Measurements from ENCODE around the gene DZANK1.
"Not testable (repeated sequence)": the region's sequence is repeated elsewhere in the genome, so short reads cannot be mapped to it uniquely, and the experiment has no call there.

DZANK1 gene

DNA sequence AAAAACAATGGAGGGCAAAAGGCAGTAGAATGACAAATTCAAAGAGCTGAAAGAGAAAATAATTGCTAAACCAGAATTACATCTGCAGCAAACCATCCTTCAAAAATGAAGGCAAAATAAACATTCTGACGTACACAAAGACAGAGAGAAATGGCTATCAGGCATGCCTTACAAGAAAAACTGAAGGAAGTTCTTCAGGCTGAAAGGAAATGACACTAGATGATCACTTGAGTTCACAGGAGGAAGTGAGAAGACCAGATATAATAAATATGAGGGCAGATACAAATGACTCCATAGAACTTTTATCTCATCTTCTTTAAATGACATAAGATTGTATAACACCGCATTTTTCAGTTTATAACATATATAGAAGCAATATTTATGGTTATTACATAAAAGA lies 30.0 kb downstream of the DZANK1 start:
- no peak for DNase-seq (ENCODE audit: low spot score)

DNA sequence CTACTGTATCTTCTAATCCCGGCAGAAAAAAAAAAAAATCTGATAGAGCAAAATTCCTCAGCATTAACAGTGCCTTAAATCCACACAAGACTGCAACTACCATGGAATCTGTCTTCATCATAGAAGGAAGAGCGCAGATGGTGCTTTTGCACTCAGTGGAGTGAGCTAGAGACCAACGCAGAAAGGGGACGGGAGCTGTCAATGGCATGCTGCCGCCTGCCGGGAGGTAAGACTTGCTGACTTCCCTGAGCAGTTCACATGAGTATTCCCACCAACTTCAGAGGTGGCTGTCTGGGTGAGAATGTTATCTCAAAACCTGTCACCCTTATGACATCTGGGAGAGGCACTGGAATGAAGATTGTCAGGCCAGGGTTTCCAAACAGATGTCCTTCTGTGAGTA lies 35.6 kb downstream of the DZANK1 start:
- no peak for DNase-seq (ENCODE audit: low spot score)

DNA sequence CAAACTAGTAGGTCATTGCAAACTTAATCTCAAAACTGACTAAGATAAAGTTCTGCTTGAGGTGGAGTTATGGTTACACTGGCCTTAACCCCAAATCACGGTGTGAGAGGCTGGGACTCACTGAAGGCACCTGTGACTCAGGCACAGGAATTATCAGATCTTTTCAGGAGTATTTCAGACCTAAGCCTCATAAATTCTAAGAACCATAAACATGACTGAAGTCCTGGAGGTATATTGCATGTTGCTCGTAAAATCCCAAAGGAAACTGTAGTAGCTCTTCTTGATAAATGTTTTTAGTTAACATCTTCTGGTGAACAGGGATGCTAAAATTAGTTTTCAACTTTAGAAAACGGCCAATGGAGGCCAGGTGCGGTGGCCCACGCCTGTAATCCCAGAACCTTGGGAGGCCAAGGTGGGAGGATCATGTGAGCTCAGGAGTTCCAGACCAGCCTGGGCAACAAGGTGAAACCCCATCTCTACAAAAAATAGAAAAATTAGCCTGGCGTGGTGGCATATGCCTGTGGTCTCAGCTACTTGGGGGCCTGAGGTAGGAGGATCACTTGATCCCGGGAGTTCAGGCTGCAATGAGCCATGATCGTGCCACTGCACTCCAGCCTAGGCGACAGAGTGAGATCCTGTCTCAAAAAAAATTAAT lies 36.5 kb downstream of the DZANK1 start:
- no peak for DNase-seq (ENCODE audit: low spot score)

DNA sequence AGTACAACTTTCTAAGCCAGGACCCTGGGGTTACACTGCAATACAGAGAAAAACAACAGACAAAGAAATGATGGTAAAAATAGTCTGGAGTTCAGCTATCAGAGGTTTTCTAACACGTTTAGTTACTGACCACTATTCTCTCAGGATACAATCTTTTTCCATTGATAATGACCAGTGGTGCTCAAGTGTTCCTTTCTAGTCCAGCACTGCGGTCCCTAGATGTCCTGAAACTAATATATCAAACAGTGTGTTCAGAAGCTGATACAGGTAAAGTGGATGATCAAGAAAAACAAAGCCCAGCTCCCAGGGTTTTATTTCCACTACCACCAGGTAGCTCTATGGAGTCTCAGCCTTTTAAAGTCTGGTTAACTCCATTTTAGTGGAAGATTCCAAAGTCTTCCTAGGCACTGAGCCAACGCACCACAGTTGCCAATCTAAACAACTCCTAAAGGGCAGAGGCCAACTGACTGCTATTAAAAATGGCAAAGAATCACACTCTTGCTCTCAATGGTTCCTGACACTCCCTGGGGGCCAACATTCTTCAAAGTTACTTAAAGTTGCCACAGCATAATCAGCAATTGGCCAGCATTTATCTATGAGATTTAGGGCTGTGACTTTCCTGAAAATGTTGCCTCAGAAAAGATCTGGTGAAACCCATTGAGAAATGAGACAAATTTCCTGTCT lies 38.2 kb downstream of the DZANK1 start:
- no peak for DNase-seq (ENCODE audit: low spot score)

DNA sequence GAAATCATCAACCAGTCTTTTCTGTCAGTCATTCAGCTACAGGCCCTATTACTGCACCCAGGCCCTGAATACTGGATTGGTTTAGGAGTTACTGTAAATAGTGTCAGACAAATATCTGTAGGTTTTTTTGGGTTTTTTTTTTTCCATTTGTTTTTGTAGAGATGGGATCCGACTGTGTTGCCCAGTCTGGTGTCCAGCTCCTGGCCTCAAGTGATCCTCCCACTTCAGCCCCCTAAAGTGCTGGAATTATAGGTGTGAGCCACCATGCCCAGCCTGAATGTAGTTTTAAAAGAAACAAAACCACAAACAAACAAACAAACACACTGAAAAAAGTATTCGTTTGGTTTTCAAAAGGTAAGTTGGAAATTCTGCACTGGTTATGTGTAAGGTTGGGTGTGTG lies 39.6 kb downstream of the DZANK1 start:
- no peak for DNase-seq (ENCODE audit: low spot score)

DNA sequence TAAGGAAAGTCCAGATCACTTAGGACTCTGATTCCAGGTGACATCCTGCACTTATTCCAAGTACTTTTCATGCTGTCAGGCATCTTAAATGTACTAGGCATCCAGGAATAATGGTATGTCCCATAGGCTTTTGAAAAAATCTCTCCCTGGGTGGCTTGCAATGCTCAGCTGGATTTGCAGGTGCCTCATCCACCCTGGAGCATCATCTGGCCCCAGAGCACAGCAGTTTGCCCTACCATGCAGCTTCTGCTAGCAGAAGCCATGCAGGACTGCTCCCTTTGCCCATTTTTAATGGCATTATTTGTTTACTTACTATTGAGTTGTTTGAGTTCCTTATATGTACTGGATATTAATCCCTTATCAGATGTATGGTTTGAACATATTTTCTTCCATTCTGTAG lies 45.2 kb downstream of the DZANK1 start:
- no peak for DNase-seq (ENCODE audit: low spot score)

DNA sequence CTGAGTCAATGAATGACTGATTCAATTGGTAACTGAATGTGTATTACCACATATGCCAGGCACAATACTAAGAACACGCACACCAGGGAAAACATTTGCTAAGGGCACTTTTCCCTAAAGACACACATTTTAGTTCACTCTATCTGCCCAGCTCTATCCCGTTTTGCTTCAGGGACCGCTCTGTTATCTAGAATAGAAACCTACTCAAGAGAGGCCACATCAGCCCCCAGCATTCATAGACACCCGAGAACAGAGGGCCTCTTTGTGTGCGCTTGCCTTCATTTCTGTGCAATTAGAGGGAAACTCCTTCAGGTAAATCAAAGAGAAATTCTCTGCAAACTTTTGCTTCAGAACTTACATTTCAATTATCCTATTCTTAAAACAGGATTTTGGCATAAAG lies 50.3 kb downstream of the DZANK1 start:
- DNase-seq (ENCODE audit: low spot score): no peak

DNA sequence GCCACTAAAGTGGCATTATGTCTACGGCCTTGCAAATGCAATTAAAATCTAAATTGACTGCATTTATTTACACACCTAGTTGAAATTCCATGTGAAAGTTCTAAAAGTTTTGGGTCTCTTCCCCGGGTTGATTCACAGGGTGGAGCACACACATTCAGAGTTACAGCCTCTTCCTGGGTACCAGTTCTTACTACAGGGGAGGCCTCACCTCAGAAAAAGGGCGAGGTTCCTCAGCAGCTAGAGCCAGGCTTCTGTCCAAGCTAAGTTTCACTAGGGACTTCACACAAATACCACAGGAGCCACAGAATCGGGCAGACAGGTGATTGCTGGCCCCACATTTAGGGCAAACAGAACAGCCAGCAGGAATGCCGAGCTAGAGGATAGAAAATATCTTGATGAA lies 52.7 kb downstream of the DZANK1 start:
- DNase-seq (ENCODE audit: low spot score): no peak

DNA sequence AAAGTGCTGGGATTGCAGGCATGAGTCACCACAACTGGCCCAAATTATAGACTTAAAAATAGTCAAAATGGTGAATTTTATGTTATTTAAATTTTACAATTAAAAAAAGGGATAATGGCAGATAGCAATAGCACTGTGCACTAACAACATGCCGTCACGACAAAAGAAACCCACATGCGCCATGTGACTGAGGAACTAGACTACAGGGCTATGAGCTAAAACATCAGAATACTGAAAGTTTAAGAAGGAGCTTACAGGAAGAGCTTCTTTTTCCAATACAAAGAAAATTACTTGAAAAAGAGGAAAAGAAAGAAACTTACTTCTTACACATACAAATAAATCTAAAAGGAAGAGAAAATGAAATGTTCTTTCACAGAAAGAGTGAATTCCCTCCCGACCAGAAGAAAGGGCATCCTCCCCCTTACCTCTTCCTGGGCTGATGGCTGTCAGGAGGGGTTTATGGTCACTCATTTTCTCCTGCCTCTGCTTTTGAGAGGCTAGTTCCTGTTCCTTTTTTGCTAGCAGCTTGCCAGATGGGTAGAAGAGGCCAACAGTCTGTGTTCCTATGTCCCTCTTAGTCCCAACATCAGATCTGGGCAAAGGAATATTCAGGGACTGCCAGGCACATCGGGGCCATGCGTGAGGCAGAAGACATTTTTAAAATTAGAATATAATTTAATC lies 54.5 kb downstream of the DZANK1 start:
- DNase-seq (ENCODE audit: low spot score): no peak

DNA sequence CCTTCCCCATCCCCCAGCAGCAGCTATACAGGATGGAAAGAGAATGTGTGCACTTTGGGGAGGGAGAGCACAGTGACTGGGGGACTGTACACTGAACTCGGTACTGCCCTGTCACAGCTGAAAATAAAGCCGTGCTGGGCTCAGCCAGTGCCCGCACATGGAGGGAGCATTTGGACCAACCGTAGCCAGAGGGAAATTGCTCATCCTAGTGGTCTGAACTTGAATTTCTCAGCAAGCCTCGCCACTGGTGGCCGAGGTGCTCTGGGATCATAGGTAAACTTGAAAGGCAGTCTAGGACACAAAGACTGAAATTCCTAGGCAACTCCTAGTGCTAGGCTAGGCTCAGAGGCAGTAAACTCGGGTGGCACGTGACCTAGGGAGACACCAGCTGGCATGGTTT lies 61.0 kb downstream of the DZANK1 start:
- DNase-seq (ENCODE audit: low spot score): no peak

DNA sequence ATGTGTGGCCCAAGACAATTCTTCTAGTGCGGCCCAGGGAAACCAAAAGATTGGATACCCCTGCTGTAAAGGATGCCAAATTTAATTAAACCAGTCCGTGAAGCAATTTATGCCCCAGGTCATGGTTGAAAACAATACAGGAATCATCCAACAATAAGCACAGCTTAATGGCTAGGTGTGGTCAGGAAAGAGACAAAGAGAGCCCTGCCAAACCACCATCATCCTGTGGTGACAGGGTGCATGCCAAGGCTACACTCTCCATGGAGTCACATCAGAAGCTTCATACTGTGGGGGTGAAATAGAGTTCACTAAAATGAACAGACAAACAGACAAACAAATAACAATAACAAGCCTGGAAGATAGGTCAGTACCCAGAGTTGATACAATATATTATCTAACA lies 62.7 kb downstream of the DZANK1 start:
- peak; percentile 45 for DNase-seq (ENCODE audit: low spot score)

DNA sequence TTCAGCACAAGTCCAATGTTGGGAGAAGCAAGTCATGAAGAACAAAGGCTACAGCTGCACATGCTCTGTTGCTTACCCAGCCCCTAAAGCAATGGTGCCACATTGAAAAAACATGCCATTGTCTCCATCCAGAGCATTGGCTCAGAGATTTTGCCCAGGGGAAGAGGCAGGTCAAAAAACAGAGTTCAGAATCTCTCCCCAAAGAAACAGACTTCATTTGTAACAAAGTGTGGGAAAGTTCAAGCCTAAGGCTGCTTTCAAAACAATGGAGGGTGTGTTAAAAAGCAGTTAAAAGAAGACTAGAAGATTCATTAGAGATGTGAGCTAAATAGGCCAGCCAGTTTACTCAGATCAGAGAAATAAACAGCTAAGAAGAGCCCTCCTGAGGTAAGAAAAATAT lies 63.6 kb downstream of the DZANK1 start:
- DNase-seq (ENCODE audit: low spot score): no peak

DNA sequence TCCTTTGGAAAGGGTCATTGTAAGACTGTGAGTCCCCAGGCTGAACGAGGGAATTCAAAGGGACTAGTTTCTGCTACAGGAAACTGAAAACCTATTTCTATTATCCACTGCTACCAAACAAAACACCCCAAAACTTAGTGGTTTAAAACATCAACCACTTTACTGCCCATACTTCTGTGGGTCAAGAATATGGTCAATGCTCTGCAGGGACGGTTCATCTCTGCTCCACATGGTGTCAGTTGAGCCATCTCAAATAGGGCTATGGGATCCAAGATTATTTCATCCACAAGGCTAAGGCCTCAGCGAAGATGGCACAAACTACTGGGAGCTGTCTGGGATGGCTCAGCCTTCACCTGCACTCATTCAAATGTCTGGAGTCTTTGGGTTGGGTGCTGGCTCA lies 65.5 kb downstream of the DZANK1 start:
- no peak for DNase-seq (ENCODE audit: low spot score)

DNA sequence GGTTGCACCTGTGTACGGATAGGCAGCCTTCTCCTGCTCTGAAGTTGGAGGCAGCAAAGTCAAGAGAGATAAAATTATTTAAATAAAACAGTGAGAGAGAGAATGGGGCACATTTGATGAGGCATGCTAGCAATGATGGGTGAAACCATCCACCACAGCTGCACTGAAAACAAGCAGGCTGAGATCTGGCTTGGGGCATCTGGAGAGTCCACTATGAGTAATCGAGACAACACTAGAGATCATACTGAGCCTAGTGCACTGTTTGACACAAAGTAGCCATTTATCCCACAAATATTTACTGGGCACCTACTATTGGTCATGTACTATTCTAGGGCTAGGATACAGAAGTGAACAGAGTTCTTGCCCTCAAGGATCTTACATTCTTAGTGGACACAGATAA lies 66.4 kb downstream of the DZANK1 start:
- DNase-seq (ENCODE audit: low spot score): no peak

DNA sequence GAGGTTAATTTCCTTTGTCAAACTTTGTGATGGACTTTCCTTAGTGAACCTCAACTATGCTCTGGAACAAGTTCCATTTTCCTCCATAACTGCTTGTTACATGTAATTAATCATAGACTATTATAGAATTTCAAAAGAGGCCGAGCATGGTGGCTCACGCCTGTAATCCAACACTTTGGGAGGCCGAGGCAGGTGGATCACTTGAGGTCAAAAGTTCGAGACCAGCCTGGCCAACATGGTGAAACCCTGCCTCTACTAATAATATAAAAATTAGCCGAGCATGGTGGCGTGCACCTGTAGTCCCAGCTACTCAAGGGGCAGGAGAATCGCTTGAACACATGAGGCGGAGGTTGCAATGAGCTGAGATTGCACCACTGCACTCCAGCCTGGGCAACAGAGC lies 68.1 kb downstream of the DZANK1 start:
- not testable (repeated sequence) for DNase-seq (ENCODE audit: low spot score)

DNA sequence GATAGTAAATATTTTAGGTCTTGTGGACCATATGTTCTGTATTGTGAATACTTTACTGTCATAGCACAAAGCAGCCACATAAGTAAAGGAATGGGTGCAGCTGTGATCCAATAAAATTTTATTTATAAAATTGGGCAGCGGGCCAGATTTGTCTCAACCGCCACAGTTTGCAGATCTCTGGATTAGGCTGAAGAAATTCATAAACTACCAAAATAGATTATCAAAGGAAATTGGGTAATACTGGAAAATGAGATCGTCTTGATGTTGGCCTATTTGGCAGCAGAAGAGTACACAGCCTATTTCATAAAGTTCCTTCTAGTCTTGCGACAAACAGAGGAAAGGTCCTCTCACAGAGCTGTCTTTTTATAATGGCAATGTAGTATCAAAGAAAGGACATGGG lies 69.8 kb downstream of the DZANK1 start:
- no peak for DNase-seq (ENCODE audit: low spot score)

DNA sequence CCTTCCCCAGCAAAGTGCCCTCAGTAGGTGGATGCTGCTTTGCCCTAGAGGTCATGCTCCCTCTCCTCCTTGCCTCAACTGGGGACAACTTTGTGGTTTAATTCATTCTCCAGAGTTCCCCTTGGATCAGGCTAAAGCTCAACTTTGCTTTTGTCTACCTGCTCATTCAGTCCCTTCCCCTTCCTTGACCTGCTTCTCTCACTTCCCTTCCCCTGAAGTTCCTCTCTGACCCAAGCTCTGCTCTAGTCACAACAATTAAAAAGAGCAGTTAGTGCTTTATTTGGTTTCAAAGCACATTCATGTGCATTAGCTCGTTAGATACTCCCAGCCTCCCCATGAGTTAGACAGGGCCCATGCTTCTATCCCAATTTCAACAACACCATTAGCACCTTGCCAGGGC lies 71.3 kb downstream of the DZANK1 start:
- DNase-seq (ENCODE audit: low spot score): no peak

DNA sequence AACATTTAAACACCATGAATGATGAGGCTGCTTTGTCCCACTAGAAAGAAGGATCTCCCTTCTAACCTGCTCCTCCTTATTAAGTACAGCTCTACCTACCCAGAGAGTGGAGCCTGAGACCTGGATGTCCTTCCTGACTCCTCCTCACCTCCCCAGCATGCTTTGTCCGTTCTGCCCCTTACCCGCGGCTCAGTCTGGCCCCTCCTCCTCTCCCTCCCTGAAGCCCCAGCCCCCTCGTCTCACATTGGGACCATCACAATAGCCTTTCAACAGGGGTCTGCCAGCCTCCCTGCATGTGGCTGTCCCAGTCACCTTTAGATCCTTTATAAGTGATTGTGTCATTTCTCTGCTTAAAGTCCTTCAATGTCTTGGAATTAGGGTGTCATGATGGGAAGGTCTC lies 72.5 kb downstream of the DZANK1 start:
- no peak for DNase-seq (ENCODE audit: low spot score)

DNA sequence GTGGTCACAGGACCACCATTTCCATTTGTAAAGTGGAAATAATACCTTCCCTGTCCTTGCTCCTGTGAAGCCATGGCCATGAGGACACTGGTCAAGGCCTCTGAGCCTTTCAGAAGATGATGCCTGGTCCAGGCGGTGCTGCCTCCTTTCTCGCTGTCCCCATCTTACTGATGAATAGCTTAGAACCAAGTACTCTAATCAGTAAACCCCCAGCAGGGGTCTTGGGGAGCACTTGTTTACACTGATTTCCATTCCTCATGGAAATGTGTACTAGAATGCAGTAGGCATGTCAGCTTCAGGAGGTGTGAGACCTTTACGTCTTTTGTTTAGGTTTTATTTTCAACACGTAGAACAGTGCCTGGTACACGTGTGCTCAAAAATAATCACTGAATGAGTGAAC lies 75.1 kb downstream of the DZANK1 start:
- no peak for DNase-seq (ENCODE audit: low spot score)

DNA sequence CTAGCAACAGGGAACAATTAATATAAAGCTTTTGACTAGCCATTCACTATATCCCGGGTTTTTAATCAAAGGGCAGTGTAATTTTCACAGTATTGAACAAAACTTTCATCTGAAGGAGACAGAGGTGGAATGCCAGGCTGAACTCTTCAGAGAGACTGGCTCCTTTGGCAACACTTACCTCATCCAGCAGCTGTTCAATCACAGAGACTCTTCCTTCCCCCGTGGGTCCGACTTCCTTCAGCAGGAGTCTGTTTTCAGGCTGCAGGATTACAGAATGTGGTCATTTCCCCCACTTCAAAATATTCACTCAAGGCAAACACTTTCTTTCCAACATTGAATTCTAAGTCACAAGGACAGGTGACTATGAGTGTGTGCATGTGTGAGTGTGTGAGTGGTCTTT lies 76.6 kb downstream of the DZANK1 start:
- DNase-seq (ENCODE audit: low spot score): no peak

DNA sequence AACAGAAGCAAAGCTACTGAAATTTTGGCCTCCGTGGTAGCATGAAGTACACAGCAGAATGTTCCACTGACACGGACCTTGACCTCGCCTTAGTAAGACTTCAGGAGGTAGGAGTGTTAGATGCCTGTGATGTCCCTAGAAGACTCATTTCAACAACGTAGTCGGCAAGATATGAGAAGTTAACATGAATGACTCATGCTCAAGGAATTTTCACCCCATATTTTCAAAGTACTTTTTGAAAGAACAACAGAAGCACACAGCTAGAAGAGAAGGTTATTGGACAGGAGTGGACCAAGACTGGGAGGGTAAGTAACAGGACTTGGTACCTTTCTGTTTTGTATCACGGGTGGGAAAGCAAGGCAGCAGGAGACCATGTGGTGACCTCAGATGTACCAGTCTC lies 78.0 kb downstream of the DZANK1 start:
- DNase-seq (ENCODE audit: low spot score): peak; percentile 29

DNA sequence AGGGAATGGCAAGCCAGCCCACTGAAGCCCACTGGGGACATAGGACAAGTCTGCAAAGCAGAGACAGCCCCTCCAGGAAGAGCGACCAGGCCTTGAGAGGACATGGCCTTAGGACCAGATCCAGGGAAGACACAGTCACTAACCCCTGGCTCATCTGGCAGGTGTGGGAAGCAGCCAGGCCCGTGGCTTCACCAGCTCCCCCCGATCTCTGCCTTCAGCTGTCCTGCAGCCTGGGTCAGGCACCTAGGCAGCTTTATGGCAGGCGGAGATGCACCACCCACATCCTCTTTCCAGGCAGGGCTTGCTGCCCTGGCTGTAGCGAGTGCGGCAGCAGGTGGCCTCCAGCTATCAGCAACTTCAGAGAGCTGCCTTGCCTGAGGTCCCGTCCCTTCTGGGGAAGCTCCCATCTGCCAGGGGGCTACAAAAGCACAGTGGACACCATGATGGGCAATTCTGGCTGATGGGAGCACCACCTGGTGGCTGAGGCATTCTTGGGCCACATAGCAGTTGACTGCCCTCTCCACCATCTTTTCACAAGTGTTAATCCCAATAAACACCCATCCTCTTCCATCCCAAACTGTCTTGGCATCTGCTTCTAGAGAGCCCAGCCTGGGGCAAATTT lies 85.8 kb downstream of the DZANK1 start:
- no peak for DNase-seq (ENCODE audit: low spot score)

DNA sequence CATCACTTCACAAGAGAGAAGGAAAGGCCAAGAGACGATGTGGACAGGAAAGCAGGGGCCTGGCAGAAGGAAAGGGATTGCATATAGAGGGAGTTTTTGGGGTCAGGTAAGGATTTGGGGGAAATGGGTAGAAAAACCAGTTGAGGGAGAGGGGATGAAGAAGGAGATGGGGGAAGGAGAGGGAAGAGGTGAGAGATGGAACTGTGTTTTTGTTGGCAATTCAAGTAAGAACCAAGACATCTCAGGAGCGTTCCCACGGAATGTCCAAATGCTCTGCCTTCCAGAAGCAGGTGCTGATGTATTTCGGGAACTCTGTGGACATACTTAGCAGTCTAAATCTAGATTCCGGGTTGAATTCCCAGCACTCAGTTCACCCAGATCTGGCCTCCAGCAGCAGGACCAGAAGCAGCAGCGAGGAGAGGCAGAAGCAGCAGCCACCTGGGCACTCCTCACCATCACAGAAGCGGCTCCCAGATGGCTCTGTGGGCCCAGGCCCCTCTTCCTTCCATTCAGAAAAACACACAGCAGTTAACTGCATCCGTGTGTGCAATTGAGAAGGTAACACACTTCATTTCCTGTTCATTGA lies 88.8 kb downstream of the DZANK1 start:
- DNase-seq (ENCODE audit: low spot score): no peak
